Vagina (tissue), 2 donors: ENCODE data around the gene MYRIP. TPM values are rescaled to one million over a fixed set of nuclear protein-coding genes. Genes with fewer than 3 reads are reported as not detected.
A peak's percentile ranks its signal among the peaks of the same experiment; 100 is the strongest.

Source experiments
- DNase-seq, 2 donors: peaks; one replicate each; pipeline ENCODE4 v3.0.0-alpha.2; 2017; ENCODE audit errors: extremely low spot score in 2 of 2
- H3K27ac ChIP-seq: fragments of 200-600 bp; sonication (generic); one replicate; pipeline ENCODE4 v1.5.1; 2019
- H3K27me3 ChIP-seq: fragments of 200-600 bp; sonication (generic); one replicate; pipeline ENCODE4 v1.5.1; 2019
- H3K36me3 ChIP-seq, 2 donors: fragments of 200-600 bp; sonication (generic); one replicate each; pipeline ENCODE4 v1.5.1; 2017 to 2019
- H3K4me1 ChIP-seq: fragments of 200-600 bp; sonication (generic); one replicate; pipeline ENCODE4 v1.5.1; 2019
- H3K4me3 ChIP-seq, 2 donors: fragments of 200-600 bp; sonication (generic); 1 replicate in 1 of 2; 2 replicates in 1 of 2; pipeline ENCODE4 v1.5.1; 2016 to 2019
- H3K9me3 ChIP-seq: fragments of 200-600 bp; sonication (generic); one replicate; pipeline ENCODE4 v1.5.1; 2019
- POLR2A ChIP-seq, 2 donors: fragments of 450-650 bp; IDR thresholded peaks; one replicate each; pipeline ENCODE4 v1.6.1; 2017; ENCODE audit warnings: antibody characterized with exemption in 2 of 2, mild to moderate bottlenecking in 2 of 2, moderate library complexity in 2 of 2
- POLR2AphosphoS5 ChIP-seq, 2 donors: sonication (generic); formaldehyde crosslinking; IDR thresholded peaks; one replicate each; pipeline ENCODE4 v1.9.0; 2017; ENCODE audit warnings: antibody characterized with exemption in 2 of 2, mild to moderate bottlenecking in 2 of 2, low read depth in 1 of 2; ENCODE audit not compliant: insufficient read depth in 1 of 2
- intact Hi-C: fragments of 100-400 bp; cut with DNase I; formaldehyde crosslinking; loops from one replicate; pipeline ENCODE4 v1.15.1; 2023
- total RNA-seq: library from RNA; depleted of rRNA; stranded (reverse); fragments of >200 nt; gene quantifications from one replicate; pipeline ENCODE4 v1.2.3, GENCODE V29; 2016
- TF ChIP-seq, protein P1 (sequence below), 3 experiments: fragments of 450-650 bp in 2 of 3; fragments of 200-600 bp in 1 of 3; sonication (generic) in 1 of 3; IDR thresholded peaks; one replicate each; pipeline ENCODE4 v1.5.1; 2017 to 2019; ENCODE audit warnings: antibody characterized with exemption in 3 of 3, mild to moderate bottlenecking in 2 of 3, moderate library complexity in 2 of 3

Gene MYRIP
- total RNA-seq, 1 donor from 2014 or later: 7.4 TPM

DNA sequence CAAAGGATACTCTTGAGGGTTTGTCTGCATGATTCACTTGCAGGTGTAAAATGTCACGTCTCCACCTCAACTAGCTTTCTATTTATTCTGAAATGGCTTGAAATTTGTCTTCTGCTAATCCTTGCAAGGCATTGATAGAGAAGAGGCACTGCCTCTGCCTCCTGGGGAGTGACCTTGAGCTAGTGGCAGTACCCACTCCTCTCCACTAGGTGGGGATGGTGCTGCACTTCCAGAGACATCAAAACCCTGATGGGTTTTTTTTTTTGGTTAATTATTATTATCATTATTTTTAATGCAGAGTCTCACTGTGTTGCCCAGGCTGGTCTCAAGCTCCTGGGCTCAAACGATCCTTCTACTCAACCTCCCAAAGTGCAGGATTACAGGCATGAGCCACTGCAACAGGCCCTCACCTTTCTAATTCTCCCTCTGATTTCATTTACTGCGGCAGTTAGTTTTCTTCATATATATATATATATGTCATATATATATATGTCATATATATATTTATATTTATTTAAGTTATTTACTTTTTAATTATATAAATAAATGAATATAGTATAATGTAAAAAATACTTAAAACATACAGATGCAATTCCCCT is 382.5 kb downstream of the MYRIP start:
- no peaks in the 10 kb centered on the region for H3K36me3 ChIP-seq
- H3K27me3 ChIP-seq: no peaks in the 10 kb centered on the region
- TF ChIP-seq, protein P1, sequence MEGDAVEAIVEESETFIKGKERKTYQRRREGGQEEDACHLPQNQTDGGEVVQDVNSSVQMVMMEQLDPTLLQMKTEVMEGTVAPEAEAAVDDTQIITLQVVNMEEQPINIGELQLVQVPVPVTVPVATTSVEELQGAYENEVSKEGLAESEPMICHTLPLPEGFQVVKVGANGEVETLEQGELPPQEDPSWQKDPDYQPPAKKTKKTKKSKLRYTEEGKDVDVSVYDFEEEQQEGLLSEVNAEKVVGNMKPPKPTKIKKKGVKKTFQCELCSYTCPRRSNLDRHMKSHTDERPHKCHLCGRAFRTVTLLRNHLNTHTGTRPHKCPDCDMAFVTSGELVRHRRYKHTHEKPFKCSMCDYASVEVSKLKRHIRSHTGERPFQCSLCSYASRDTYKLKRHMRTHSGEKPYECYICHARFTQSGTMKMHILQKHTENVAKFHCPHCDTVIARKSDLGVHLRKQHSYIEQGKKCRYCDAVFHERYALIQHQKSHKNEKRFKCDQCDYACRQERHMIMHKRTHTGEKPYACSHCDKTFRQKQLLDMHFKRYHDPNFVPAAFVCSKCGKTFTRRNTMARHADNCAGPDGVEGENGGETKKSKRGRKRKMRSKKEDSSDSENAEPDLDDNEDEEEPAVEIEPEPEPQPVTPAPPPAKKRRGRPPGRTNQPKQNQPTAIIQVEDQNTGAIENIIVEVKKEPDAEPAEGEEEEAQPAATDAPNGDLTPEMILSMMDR (IDR thresholded peaks at IDR 0.05): peak; percentile 39 to 80 (median 51)
- TF ChIP-seq POLR2A (IDR thresholded peaks at IDR 0.05) (no peak), POLR2AphosphoS5 (IDR thresholded peaks at IDR 0.05; ENCODE audit: insufficient read depth in 1 of 2, low read depth in 1 of 2) (no peak)
- H3K27ac ChIP-seq: no peak overlapping the region
- H3K9me3 ChIP-seq: no peaks in the 10 kb centered on the region
- DNase-seq: peak in 1 of 2 donors; percentile 67
- H3K4me1 ChIP-seq: no peaks in the 10 kb centered on the region
- intact Hi-C loops: no loop called here
- H3K4me3 ChIP-seq: no peak overlapping the region

DNA sequence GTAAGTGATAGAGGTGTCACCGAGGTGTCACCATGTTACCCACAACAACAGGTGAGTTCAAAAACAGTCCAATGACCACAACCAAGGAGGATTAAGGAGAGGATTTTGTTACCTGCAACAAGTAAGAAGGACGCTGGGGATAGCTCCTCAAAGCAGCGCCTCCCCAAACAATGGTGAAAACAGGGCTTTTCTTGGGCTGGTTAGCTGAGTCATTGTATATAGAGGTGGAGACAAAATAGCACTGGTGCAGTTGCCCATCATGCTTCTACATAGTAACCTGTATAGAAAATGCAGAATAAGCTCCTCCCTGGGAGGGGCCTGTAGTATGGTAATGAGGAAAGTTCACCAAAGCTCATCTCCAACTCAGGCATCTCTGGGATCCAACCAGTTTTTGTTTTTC is 383.2 kb downstream of the MYRIP start:
- Histone ChIP-seq H3K9me3 (no peaks in the 10 kb centered on the region), H3K27me3 (no peaks in the 10 kb centered on the region), H3K4me3 (no peak overlapping the region), H3K27ac (no peak overlapping the region), H3K36me3 (no peaks in the 10 kb centered on the region), H3K4me1 (no peaks in the 10 kb centered on the region)
- TF ChIP-seq, protein P1 (IDR thresholded peaks at IDR 0.05): no peak
- TF ChIP-seq POLR2AphosphoS5 (IDR thresholded peaks at IDR 0.05; ENCODE audit: insufficient read depth in 1 of 2, low read depth in 1 of 2): no peak
- no peak for TF ChIP-seq POLR2A (IDR thresholded peaks at IDR 0.05)
- intact Hi-C loops: no loop called here
- peak in 1 of 2 donors; percentile 54 for DNase-seq

DNA sequence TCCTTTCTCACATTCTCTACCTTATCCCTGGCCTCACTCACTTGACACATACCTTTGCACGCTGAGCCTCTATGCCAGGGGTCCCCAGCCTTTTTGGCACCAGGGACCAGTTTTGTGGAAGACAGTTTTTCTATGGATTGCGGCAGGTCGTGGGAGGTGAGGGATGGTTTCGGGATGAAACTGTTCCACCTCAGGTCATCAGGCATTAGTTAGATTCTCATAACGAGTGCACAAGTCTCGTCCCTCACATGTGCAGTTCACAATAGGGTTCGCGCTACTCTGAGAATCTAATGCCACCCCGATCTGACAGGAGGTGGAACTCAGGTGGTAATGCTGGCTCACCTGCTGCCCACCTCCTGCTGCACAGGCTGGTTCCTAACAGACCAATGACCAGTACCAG is 387.6 kb downstream of the MYRIP start:
- Histone ChIP-seq H3K36me3 (no peaks in the 10 kb centered on the region), H3K4me3 (no peak overlapping the region), H3K9me3 (no peaks in the 10 kb centered on the region), H3K4me1 (no peaks in the 10 kb centered on the region), H3K27me3 (no peaks in the 10 kb centered on the region), H3K27ac (no peak overlapping the region)
- intact Hi-C loops: no loop called here
- no peak for TF ChIP-seq POLR2A (IDR thresholded peaks at IDR 0.05)
- TF ChIP-seq, protein P1 (IDR thresholded peaks at IDR 0.05): no peak
- peak in 1 of 2 donors; percentile 52 for DNase-seq

DNA sequence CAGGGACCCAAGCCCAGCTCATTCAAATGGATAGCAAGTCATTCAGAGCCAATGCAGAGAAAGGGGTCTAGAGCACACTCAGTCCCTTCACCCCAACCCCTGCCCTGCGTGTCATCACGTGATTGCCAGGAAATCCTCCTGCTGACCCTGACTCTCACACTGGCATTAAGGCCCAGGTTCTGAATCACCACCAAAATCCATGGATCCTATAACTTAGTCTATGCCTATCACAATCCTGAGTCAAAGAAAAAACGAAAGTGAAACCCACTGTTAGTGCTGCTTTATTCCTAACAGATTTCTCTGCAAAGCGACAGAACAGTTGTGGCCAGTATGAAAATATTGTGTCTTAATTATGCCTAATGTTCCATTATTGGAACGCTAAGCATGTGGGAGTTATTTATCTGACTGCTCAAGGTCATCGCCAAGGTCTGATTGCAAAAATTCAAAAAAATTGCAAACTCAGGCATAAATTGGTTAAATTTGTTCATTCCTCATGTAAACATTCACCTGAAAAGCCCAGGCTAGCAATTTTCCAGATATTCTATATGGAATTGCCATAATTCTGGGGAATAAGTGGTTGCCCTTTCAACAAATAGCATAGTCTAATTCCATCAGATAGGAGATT is 391.4 kb downstream of the MYRIP start:
- intact Hi-C loops: no loop called here
- H3K27ac ChIP-seq: no peak overlapping the region
- no peaks in the 10 kb centered on the region for H3K9me3 ChIP-seq
- H3K36me3 ChIP-seq: no peaks in the 10 kb centered on the region
- DNase-seq: peak in 1 of 2 donors; percentile 42
- H3K27me3 ChIP-seq: no peaks in the 10 kb centered on the region
- TF ChIP-seq POLR2AphosphoS5 (IDR thresholded peaks at IDR 0.05; ENCODE audit: insufficient read depth in 1 of 2, low read depth in 1 of 2): no peak
- TF ChIP-seq, protein P1 (IDR thresholded peaks at IDR 0.05): no peak
- no peak for TF ChIP-seq POLR2A (IDR thresholded peaks at IDR 0.05)
- H3K4me1 ChIP-seq: no peaks in the 10 kb centered on the region
- H3K4me3 ChIP-seq: no peak overlapping the region

DNA sequence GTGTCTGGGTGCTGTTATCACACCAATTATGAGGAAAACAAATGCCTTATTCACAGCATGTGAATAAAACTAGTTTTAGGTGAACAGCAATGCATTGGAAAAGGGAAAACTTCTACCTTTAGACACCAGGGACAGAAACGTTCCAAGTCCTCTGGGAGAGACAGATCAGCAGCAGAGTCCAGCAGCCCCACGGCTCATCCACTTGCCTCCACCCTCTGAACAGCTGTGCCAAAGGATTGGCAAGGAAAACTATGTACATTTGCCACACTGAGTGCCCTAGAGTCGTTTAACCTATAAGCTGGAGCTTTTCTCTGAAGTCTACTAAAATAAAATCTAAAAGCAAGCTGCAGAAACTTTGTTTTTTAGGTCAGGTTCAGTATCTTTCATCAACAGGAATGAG is 392.4 kb downstream of the MYRIP start:
- peak in 1 of 2 donors; percentile 10 for DNase-seq
- TF ChIP-seq, protein P1 (IDR thresholded peaks at IDR 0.05): no peak
- TF ChIP-seq POLR2A (IDR thresholded peaks at IDR 0.05) (no peak), POLR2AphosphoS5 (IDR thresholded peaks at IDR 0.05; ENCODE audit: insufficient read depth in 1 of 2, low read depth in 1 of 2) (no peak)
- Histone ChIP-seq H3K9me3 (no peaks in the 10 kb centered on the region), H3K27ac (no peak overlapping the region), H3K4me1 (no peaks in the 10 kb centered on the region), H3K36me3 (no peaks in the 10 kb centered on the region), H3K4me3 (no peak overlapping the region), H3K27me3 (no peaks in the 10 kb centered on the region)
- intact Hi-C loops: no loop called here
